ENCODE results near the gene CDY1B.
"Not testable (repeated sequence)": the region's sequence is repeated elsewhere in the genome, so short reads cannot be mapped to it uniquely, and the experiment has no call there.

CDY1B gene

GRCh38 chrY:24047919-24048318 lies at the start of gene CDY1B:
Gene CDY1B, minus strand, starts transcription at chrY:24048019. Its CDS starts 331 bp downstream, at chrY:24047688.
- not testable (repeated sequence) for FAIRE-seq

- FAIRE-seq: not testable (repeated sequence)
These were observed 1.7 kb upstream of the CDY1B start for GRCh38 chrY:24049525-24049924.

GRCh38 chrY:24043209-24043608 lies 4.6 kb downstream of the CDY1B start:
- not testable (repeated sequence) for FAIRE-seq

- FAIRE-seq: not testable (repeated sequence)
These were observed 8.7 kb downstream of the CDY1B start for GRCh38 chrY:24039008-24039718.

GRCh38 chrY:24026212-24027103 lies 21.4 kb downstream of the CDY1B start:
- not testable (repeated sequence) for FAIRE-seq
